ENCODE measurements around the gene ELFN2.
"Not testable (repeated sequence)": the region's sequence is repeated elsewhere in the genome, so short reads cannot be mapped to it uniquely, and the experiment has no call there.

The ELFN2 gene

GRCh38 chr22:37331856-37332536 lies 95.3 kb downstream of the ELFN2 start:
- DNase-seq: no peak

DNA sequence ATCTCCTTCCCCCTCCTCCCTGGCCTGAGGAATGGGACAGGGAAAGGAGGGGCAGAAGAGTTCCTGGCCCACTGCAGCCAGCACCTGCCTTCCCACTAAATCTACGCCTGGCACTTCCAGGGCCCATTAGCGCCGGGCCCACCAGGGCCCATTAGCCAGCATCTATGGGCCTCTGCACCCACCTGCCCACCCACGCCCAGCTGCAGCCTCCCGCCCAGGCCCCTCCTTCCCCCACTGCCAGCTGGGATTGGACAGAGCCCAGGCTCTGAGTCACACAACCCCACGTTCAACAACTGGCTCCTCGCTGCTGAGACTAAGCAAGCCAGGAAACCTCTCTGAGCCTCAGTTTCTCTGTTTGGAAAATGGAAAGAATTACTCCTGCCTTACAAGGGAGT lies 96.2 kb downstream of the ELFN2 start:
- peak; percentile 27 to 61 for DNase-seq

DNA sequence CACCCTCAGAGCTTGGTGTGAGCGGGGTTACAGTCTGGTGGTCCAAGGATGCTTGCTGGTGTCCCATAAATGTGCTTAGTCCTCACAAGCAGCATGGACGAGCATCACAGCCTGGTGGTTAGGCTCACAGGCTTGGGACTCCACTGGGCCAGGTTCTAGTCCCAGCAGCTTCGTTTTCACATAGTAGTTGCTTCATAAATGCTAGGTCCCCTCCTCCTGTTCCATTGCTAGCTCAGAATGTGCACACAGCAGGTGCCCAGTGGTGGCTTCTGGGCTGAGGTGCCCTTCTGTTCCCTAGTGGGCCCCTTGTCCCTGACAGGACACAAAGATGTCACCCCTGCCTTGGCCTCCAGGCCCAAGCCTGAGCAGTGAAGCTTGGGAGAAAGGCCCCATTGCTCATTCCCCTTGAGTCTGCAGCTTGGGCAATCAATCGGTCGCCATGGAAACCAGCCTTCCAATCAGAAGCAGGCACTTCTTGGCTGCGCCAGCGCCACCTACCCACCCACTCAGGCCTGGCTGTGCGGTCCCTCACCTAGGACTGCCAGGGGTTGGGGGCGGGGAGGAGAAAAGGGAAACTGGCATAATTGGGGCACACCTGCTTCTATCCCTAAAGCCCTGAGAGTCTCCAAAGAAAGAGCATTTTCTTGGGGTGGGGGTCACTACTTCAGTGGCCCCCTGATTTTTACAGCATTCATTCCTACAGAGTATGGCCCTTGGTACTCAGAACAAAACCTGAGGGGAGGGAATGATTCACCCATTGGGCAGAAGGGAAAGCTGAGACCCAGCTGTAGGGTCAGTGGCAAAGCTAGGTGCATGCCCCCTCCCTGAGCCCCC lies 96.9 kb downstream of the ELFN2 start:
- DNase-seq: peak; percentile 73 to 86

- no peak for DNase-seq
Measured at GRCh38 chr22:37329238-37330140, 97.8 kb downstream of the ELFN2 start.

- not testable (repeated sequence) for DNase-seq
Measured at GRCh38 chr22:37328538-37329237, 98.6 kb downstream of the ELFN2 start.

GRCh38 chr22:37328017-37328416 lies 99.3 kb downstream of the ELFN2 start:
- DNase-seq: no peak

DNA sequence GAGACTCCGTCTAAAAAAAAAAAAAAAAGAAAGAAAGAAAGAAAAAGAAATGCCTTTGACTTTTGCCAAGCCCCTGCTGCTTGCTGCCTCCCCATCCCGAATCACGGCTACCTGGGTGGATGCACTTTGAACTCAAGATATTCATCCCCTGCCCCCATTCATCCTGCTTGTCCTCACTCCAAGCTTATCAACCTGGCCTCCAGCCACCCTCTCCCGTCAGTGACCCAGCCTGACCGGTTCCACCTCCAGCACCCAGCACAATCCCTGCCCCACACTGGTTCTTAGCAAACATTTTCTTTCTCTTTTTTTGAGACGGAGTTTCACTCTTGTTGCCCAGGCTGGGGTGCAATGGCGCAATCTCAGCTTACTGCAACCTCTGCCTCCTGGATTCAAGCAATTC lies 100.6 kb downstream of the ELFN2 start:
- DNase-seq: no peak

GRCh38 chr22:37325039-37325395 lies 102.3 kb downstream of the ELFN2 start:
- DNase-seq: no peak

DNA sequence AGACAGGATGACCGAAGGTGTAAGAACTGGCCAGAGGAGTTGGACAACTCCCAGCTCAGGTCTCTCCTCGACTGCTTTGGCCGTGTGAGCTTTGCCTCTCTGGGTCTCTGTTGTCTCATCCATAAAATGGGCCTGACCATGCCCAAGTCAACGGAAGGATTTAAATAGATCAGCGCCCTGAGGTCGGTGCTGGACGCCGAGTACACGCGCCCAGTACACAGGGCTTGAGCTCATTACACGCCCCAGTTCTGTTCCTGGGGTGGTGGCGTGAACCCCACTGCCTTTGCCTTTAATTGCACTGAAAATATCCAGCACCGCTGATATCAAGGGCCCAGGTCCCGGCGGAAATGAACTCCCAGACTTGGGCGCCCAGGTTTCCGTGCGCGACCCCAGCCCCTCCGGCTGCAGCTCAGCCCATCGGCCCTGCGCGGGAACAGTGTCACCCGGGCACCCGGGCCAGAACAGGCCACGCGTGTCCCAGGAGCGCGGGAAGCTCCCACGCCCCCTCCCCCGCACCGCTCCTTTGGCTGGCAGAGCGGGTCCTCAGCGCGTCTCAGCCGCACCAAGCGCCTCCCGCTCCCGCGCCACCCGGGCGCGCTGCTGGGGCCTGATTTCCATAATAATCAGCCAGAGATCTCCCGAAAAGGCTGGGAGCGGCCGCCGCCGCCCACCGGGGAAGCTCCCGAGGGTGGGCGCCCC lies 102.8 kb downstream of the ELFN2 start:
- DNase-seq: no peak

DNA sequence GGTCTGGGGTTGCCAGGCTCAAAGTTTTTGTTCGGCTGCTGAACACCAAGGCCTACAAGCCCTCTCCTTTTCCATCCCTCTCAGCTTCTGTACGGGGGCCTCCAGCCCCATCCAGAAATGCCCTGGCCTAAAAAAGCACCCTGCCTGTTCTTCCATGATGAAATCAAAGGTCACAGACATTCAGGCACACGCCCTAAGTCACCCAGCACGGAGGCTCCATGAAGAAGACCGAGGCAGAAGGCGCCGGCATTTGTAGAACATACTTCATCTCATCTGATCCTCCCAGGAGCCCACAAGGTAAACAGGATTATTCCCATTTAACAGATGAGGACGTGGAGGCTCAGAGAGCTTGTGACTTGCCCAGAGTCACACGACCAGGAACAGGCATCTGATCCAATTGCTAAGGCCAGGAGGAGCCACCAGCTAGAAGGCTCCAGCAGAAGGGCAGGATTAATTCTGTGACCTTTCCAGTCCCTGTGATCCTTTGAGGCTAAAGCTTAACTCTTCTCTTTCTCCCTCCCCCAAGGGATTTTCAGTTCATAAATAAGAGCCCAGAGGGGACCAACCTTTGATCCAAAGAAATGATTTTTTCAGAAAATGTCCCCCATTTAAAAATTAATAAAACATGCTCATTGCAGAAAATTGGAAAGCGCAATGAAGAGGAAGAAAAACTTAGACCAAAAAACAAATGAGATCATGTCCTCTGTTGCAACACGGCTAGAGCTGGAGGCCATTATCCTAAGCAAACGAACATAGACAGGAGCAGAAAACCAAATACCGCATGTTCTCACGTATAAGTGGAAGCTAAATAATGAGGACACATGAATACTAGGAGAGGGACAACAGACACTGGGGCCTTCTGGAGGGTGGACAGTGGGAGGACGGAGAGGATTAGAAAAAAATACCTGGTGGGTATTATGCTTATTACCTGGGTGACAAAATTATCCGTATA lies 106.3 kb downstream of the ELFN2 start:
- DNase-seq: no peak

GRCh38 chr22:37319469-37319868 lies 107.8 kb downstream of the ELFN2 start:
- DNase-seq: no peak

DNA sequence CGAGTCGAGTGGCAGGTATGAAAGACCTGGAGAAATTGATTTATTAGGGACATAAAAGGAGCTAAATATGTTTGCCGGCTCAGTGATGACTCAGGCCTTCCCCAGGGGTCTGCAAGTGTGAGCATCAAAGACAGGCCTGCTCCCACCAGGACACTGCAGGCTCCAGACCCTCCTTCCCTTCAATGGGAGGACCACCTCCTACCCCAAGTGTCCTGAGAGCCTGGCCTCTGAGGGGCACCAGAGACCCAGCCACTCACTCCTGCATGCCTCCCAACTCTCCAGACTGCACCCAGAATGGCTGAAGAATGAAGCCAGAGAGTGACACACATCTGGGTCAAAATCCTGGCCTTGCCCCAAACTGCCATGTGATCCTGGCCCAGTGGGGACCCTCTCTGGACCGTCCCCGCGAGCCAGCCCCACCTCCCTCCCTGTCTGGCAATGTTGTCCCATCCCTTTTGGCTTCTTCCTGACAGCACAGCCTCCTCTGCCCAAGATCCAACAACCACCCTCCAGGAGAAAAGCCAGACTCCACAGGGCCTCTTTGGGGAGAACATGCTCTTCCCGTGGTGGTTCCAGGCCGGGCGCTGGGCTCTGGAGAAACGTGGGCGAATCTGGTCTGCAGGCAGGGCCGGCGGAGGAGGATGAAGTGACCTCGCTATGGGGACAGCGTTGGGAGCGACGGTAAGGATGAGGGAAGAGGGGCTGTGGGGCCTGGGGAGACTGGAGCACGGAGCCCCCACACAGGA lies 108.7 kb downstream of the ELFN2 start:
- no peak for DNase-seq

Measured in SHP77 (cell line).